ENCODE measurements around the gene WDR73. TPM values are rescaled to one million over a fixed set of nuclear protein-coding genes. Genes with fewer than 3 reads are reported as not detected.

Gene WDR73
- total and polyA plus RNA-seq, 9 of the 15 experiments (the other 6 are each of a cell fraction or from before 2014, with no cell fraction given), result 9.2 to 25.4 (median 21.7) TPM

DNA sequence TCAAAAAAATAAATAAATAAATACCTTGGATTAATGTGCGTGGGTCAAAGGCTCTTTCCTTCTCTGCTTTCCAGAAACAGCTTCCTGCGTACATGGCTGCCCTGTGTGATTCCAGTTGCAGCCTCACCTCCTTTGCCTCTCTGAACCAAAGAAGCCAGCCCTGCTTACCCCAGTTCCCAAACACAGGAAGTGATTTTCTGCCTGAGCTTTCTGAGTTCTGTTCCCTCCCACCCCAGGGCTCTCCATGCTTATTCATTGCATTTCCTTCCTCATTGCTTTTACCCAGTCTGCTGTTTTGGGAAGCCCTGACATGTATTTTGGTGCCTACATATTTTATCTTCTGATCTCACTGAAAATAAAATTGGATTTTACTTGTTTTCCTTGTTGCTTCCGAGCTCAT lies 37.8 kb downstream of the WDR73 start (continued):
- TF ChIP-seq, protein P1, sequence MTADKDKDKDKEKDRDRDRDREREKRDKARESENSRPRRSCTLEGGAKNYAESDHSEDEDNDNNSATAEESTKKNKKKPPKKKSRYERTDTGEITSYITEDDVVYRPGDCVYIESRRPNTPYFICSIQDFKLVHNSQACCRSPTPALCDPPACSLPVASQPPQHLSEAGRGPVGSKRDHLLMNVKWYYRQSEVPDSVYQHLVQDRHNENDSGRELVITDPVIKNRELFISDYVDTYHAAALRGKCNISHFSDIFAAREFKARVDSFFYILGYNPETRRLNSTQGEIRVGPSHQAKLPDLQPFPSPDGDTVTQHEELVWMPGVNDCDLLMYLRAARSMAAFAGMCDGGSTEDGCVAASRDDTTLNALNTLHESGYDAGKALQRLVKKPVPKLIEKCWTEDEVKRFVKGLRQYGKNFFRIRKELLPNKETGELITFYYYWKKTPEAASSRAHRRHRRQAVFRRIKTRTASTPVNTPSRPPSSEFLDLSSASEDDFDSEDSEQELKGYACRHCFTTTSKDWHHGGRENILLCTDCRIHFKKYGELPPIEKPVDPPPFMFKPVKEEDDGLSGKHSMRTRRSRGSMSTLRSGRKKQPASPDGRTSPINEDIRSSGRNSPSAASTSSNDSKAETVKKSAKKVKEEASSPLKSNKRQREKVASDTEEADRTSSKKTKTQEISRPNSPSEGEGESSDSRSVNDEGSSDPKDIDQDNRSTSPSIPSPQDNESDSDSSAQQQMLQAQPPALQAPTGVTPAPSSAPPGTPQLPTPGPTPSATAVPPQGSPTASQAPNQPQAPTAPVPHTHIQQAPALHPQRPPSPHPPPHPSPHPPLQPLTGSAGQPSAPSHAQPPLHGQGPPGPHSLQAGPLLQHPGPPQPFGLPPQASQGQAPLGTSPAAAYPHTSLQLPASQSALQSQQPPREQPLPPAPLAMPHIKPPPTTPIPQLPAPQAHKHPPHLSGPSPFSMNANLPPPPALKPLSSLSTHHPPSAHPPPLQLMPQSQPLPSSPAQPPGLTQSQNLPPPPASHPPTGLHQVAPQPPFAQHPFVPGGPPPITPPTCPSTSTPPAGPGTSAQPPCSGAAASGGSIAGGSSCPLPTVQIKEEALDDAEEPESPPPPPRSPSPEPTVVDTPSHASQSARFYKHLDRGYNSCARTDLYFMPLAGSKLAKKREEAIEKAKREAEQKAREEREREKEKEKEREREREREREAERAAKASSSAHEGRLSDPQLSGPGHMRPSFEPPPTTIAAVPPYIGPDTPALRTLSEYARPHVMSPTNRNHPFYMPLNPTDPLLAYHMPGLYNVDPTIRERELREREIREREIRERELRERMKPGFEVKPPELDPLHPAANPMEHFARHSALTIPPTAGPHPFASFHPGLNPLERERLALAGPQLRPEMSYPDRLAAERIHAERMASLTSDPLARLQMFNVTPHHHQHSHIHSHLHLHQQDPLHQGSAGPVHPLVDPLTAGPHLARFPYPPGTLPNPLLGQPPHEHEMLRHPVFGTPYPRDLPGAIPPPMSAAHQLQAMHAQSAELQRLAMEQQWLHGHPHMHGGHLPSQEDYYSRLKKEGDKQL (CRISPR knock-in tag; IDR thresholded peaks at IDR 0.05; ENCODE audit: borderline replicate concordance), result no peak
- TF ChIP-seq ZKSCAN3 (CRISPR knock-in tag; IDR thresholded peaks at IDR 0.05) (no peak), PHF21A (IDR thresholded peaks at IDR 0.05; ENCODE audit: borderline replicate concordance, low read depth) (no peak), ADNP (tag; IDR thresholded peaks at IDR 0.05) (no peak)
- TF ChIP-seq, protein P2, sequence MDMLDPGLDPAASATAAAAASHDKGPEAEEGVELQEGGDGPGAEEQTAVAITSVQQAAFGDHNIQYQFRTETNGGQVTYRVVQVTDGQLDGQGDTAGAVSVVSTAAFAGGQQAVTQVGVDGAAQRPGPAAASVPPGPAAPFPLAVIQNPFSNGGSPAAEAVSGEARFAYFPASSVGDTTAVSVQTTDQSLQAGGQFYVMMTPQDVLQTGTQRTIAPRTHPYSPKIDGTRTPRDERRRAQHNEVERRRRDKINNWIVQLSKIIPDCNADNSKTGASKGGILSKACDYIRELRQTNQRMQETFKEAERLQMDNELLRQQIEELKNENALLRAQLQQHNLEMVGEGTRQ (CRISPR knock-in tag; IDR thresholded peaks at IDR 0.05), result no peak
- TF ChIP-seq, protein P3, sequence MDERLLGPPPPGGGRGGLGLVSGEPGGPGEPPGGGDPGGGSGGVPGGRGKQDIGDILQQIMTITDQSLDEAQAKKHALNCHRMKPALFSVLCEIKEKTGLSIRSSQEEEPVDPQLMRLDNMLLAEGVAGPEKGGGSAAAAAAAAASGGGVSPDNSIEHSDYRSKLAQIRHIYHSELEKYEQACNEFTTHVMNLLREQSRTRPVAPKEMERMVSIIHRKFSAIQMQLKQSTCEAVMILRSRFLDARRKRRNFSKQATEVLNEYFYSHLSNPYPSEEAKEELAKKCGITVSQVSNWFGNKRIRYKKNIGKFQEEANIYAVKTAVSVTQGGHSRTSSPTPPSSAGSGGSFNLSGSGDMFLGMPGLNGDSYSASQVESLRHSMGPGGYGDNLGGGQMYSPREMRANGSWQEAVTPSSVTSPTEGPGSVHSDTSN (CRISPR knock-in tag; IDR thresholded peaks at IDR 0.05; ENCODE audit: low read depth), result no peak
- TF ChIP-seq, protein P3 (tag; conservative IDR thresholded peaks at IDR 0.05; ENCODE audit: low read depth), result no peak
